GM18517 (cell line): Measurements from ENCODE around the gene ALPI.

Source experiments
- ATAC-seq: cut with Tn5 transposase; IDR thresholded peaks from one replicate; pipeline ENCODE4 v1.9.1; 2021; ENCODE audit warnings: mild to moderate bottlenecking, moderate library complexity; ENCODE audit not compliant: unreplicated experiment

Gene ALPI

DNA sequence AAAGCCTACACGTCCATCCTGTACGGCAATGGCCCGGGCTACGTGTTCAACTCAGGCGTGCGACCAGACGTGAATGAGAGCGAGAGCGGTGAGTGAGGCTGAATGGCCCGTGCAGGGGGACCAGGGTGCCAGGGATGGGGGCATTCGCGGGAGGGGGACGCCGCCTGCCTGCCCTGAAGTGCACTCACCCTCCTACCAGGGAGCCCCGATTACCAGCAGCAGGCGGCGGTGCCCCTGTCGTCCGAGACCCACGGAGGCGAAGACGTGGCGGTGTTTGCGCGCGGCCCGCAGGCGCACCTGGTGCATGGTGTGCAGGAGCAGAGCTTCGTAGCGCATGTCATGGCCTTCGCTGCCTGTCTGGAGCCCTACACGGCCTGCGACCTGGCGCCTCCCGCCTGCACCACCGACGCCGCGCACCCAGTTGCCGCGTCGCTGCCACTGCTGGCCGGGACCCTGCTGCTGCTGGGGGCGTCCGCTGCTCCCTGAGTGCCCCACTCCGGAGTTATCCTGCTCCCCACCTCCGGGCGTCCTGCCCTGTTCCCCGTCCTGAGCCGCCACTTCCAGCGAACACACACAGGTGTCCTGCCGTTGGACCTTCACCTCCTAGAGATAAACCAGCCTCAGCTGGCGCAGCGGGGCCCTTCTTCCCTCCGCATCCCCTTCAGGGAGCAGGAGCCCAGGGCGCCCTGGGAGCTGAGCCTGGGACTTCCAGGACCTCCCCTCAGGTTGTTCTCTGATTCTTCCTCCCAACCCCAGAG, 2.9 kb downstream of the ALPI start:
- ATAC-seq: no peak

DNA sequence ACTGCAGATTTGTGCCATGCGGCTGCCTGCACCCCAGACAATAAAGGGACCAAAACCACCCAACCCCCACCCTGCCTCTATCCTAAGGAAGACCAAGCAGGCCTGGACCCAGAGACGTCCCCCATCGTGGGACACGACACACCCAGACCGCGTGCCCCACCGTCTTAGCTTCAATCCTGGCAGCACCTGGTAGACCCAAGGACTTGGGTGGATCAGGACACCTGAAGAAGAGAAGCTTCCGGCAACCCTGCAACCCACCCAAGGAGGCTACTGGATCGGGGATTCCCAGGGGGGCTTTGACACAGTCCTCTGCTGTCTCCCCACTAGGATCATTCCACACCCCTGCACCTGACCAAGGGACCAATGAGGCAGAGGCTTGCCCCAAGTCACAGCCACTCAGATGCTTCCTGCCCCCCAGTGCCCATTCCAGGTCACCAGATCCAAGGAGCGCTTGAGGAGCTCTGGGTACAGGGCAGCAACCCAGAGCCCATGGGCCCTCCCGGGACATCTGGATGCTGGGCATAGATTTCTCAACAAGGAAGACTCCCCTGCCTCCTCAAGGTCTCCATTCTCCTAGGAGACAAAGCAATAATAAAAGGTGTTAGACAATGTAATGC, 3.6 kb downstream of the ALPI start:
- no peak for ATAC-seq

DNA sequence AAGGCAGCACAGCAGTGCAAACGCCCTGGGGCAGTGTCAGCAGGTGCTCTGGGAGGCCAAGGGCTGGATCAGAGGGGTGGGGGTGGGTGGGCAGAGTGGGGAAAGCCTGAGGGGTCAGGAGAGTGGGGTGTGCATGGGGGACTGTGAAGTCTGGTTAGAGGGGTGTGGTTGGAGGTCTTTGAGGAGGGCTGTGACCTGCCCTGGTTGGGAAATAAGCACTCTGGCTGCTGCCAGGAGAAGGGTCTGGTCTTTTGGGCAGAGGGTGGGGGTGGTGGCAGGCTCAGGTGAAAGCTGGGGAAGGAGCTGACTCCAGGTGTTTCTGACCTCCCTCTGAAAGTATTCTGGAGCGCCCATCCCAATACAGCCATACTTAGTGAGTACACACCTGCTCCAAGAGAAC, 4.2 kb downstream of the ALPI start:
- no peak for ATAC-seq

DNA sequence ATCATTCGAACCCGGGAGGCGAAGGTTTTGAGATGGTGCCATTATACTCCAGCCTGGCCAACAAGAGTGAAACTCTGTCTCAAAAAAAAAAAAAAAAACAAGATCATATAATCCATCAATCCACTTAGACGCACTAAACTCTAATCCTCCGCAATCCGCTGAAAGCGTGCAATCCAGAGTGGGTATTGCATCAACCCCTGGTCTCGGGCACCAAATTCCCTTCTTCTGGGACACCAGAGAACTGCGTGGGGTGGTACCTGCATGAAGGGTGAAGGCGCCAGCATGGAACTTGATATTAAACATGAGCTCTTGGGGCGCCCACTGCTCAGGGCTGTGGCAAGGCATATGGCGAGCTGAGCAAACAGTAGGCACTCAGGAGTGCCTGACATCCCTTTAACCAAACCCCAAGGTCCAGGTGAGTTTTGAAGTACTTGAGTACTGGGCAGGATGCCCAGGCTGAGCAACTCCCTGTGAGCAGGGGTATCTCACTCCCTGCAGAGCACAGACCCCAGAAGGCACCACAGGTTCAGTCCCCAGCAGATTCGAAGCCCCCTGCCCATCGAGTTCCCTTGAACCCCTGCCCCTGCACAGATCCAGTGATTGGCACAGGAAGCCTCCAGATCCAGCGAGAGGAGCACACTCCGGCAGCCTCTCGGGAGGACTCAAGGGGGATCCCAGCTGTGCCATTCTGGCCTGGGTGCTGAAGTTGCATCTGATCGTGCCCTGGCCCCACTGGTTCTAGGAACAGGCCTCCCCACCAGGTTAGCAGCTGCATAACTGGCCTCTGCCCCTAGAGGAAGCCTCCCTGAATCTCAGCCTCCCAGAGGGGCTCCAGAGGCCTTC, 8.0 kb downstream of the ALPI start:
- ATAC-seq: no peak

DNA sequence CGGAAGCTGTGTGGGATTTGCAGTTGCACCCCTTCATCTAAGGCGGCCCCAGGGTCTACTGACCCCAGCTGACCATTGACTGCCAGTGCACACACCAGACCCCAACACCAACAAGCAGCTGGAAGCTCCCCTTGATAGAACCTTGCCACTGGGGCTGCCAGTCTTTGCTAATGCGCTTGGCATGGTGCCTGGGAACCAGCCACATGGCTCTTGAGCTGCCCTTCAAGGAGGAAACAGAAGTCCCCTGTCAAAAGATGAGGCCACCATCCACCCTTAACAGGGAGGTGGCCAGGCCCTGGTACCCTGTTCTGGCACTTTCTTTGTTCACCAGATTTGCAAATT, 8.6 kb downstream of the ALPI start:
- ATAC-seq: no peak

- ATAC-seq: no peak
These were observed 9.1 kb downstream of the ALPI start for GRCh38 chr2:232465061-232465460.

DNA sequence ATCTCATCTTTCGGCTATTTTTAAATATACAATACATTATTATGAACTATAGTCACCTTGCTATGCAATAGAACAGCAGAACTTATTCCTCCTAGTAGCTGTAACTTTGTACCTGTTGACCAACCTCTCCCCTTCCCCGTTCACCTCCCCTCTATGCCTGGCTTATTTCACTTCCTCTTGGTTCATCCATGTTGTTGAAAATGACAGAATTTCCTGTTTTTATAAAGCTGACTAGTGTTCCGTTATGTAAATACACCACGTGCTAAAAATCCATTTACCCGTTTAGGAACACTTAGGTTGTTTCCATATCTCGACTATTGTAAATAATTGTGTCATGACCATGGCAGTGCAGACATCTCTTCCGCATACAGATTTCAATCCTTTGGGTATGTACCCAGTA, 10.3 kb downstream of the ALPI start:
- no peak for ATAC-seq

DNA sequence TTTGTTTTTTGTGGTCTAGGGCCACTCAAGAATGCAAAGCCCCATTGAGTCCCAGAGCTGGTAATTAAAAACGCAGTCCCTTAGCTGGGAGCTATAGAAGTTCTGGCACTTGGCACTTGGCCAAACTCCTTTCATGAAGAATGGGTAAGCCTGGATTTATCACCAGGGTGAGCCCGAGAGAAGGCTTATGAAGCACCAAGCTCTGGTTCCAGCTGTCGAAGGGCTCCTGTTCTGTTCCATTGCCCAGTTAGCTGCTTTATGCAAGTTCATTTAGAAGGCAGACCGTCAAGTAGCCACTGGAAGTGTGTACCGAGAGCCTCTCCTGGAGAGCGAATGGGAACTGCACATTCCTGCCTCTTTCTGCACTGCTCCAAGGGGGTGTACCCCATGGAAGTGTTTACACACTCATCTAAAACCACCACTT, 17.5 kb downstream of the ALPI start:
- ATAC-seq: no peak

DNA sequence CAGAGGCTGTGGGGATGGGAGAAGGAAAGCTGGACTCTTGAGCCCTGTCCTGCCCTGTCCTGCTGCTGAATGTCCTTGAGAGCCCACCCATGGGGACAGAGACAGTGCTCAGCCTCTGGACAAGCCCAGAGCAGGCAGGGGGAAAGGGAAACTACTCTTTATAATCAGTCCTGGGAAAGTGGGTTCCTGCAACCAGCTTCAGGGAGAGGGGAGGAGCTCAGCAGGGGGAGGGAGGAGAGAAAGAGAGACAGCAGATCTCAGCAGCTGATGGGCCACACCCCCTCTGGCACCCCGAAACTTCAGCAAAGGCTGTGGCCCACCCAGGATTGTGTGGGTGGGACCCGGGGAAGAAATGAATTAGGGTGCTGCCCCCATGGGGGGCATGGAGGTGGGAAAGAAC, 20.1 kb downstream of the ALPI start:
- ATAC-seq: no peak

DNA sequence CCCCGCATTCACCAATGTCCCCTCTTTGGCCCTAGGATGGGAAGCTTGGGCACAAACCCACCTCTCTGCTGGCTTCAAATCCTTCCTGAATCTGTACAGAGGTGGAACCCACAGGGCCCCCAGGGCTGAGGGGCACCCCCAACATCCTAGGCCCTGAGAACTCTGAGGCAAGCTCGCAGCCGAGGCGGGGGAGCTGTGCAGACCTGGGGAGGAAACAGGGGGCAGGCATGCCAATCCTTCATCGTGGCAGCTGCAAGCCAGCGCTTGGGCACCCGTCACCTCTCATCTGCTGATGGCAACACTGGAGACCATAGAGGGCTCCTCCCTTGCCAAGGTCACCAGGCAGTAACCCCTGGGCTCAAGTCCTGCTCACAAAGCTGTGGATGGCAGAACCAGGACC, 20.8 kb downstream of the ALPI start:
- ATAC-seq: no peak

DNA sequence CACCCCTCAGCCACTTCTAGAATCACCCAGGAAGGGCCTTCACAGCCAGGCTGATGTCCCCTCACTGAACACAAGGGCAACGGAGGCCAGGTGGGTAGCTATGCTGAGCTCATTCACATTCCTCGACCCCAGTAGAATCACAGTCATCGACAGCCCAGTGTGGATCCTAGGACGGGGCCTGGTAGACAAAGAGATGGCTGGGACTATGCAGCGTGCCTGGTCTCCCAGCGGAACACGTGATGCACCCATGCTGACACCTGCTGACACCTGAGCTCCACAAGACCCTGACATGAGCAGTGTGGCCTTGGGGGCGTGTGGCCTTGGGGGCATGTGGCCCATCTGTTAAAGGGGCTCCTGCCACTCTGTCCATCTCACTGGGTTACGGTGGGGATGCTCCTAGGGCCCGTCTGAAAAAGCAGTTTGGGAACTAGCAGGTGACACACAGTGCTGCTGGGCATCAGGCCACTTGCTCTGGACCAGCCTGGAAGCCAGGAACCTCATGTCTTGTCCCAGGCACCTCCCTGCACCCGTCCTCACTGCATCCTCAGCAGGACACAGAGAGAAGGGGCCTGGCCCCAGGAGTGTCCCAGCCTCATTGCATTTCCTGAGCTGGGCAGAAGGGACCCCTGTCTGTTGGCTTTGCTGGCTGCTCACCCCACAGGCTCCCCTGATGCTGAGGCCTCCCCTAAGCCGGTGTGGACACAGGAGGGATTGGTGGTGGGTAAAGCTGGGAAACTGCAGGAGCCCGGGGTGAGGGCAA, 22.0 kb downstream of the ALPI start:
- ATAC-seq: no peak

DNA sequence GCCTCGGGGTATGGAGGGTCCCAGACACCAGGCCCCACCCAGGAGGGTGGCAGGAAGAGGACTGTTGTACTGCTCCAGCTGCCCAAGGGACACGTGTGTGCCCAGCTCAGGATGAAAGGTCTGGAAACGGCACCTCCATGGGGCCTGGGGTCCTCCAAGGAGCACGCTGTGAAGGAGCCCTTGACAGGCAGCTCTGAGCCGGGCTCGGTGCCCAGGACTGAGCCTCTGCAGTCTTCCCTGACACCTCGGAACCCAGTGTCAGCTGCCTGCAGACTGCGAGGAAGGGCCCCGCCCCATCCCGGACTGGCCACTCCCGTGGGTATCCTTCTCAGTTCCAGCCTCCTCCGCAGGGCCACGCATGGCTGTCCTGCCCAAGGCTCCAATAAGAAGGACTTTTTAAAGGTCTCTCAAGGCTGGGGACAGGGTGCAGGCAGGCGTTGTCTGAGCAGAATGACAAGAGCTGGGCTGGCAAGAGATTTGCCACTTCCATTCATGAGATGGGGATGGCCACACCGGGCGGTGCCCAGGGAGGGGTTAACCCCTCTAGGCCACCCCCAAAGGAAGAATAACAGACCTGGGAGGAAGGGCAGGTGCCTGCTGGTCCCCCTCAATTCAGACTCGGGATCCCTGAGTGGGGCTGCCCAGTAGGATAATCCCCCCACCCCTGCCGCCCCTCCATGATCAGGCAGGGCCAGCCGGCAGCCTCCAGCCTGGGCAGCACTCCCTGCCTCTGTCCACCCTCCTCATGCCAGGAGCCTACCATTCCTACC, 22.8 kb downstream of the ALPI start:
- ATAC-seq: no peak

DNA sequence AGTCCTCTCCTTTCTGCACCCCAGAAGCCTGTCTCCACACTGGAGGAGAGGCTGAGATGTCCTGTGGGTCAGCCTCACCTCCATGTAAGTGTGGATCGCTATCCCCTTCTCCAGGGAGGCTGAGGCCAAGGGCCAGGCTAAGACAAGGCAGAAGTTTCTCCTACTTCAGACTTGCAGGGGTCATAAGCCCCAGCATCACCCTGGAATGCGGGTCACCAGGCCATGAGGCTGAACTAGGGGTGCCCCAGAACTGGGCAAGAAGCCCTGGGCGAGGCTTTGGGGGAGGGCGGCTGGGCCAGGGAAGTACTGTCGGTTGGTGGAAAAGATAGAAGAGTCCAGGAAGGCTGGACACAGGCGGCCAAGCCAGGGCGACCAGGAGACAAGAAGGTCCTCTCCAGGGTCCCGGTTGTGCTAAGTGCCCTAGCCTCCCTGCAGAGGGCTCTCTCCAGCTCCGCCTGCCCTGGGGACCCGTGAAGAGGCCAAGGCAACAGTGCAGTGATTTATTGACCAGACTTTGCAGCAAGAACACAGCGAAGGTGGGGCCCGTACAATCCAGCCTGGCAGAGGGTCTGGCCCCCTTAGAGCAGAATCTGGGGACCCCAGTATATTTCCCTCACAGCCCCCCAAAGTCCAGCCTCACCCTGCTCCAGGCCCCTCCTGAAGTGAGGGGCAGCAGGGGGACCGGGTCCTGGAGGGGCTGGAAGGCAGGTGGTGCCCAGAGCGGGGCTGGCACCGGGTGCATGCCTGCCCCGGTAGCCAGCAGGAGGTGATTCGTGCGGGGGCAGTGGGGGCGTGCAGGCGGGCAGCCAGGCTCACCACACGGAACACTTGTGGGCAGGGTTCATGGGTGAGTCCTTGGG, 23.6 kb downstream of the ALPI start:
- no peak for ATAC-seq

DNA sequence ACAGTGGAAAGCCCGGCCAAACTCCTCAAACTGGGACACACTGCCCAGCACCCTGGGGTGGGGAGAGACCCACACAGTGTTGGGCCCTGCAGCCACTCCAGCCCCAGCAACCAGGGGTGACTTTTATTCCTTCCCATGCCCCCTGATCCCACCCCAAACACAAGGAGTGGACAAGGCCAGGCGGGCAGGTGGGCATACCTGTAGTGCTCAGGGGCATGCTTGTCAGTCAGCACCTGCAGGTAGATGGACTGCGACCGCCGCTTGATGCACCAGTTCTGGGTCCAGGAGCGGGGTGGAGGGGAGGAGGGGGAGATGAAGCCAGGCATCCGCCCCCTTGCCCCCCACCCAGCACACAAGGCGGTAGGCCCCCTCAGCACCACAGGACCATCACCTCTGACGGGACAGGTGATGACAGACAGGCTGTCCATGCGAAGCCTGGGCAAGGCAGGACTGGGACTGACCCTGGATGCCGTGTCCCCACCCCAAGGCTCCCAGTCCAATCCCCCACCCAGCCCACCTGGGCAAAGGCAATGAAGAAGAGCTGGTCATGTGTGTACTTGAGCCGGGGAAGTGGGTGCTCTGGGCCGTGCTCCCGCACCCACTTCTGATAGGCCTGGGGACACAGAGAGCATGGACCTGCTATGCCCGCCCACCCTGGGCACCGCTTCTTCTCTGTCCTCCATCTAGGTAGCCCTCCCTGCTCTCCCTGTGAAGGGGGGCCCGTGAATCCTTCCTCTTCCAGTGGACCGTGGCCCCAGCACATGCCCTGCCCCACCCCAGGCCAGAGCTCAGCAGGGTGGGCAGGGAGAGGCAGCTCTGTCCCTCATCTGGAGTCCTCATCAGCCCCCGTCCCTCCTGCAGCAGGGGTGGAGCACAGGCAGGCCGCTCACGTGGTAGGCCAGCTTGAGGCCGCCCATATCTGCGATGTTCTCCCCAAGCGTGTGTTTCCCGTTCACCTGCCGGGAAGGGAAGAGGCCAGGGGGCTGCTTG, 24.5 kb downstream of the ALPI start:
- no peak for ATAC-seq

DNA sequence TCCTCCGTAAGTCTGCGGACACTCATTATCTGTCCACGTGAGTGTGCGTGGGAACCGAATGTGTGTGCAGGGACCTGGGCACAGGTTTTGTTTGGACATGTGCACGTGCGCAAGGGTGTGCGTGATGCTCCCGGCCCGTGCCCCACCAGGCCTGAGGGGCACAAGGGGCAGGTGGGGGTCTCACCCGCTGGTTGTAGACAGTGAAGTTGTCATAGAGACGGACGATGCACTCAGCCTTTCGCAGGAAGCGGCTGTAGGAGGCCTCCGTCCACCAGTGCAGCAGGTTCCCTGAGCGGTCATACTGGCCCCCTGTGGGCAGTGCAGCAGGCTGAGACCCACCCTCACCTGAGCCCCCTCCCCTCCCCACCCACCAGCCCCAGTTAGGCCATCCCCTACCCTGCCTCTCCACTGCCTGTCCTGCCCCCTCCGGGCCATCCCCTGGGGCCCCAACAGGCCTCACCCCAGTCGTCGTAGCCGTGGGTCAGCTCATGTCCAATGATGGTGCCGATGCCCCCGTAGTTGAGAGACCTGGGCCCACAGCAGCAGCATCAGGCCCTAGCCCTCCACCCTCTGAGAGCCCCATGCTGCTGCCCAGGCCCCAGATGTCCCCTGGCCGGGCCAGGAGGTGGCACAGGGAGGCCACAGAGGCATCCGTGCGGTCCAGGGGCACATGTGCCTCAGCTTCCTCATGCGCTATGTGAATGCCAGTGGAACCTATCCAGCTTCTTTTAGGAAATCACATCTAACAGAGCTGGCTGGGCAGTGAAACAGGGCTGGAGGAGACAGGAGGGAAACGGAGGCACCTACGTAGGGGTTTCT, 25.6 kb downstream of the ALPI start:
- ATAC-seq: no peak

GRCh38 chr2:232482301-232483238, 26.6 kb downstream of the ALPI start:
- ATAC-seq: no peak
